BLaER1 (cell line): Measurements from ENCODE around the gene PPM1H.
"Not testable (repeated sequence)": the region's sequence is repeated elsewhere in the genome, so short reads cannot be mapped to it uniquely, and the experiment has no call there.

Experiments used
- H3K27ac ChIP-seq: shearing (Covaris generic); formaldehyde crosslinking; 2 replicates; pipeline ENCODE4 v1.8.1; 2022
- H3K27me3 ChIP-seq: shearing (Covaris generic); formaldehyde crosslinking; 2 replicates; pipeline ENCODE4 v1.8.1; 2022
- H3K36me3 ChIP-seq: shearing (Covaris generic); formaldehyde crosslinking; 2 replicates; pipeline ENCODE4 v1.8.1; 2022
- H3K4me1 ChIP-seq: shearing (Covaris generic); formaldehyde crosslinking; 2 replicates; pipeline ENCODE4 v1.8.1; 2022
- H3K4me2 ChIP-seq: shearing (Covaris generic); formaldehyde crosslinking; 2 replicates; pipeline ENCODE4 v1.8.1; 2022
- H3K4me3 ChIP-seq: shearing (Covaris generic); formaldehyde crosslinking; 2 replicates; pipeline ENCODE4 v1.8.1; 2022
- H3K9ac ChIP-seq: shearing (Covaris generic); formaldehyde crosslinking; 2 replicates; pipeline ENCODE4 v1.8.1; 2022
- H3K9me3 ChIP-seq: shearing (Covaris generic); formaldehyde crosslinking; 2 replicates; pipeline ENCODE4 v1.8.1; 2022
- H4K20me1 ChIP-seq: shearing (Covaris generic); formaldehyde crosslinking; 2 replicates; pipeline ENCODE4 v1.8.1; 2022
- Cebpa-rat ChIP-seq: shearing (Covaris generic); IDR thresholded peaks from 2 replicates; pipeline ENCODE4 v1.8.1; 2022

Gene PPM1H

DNA sequence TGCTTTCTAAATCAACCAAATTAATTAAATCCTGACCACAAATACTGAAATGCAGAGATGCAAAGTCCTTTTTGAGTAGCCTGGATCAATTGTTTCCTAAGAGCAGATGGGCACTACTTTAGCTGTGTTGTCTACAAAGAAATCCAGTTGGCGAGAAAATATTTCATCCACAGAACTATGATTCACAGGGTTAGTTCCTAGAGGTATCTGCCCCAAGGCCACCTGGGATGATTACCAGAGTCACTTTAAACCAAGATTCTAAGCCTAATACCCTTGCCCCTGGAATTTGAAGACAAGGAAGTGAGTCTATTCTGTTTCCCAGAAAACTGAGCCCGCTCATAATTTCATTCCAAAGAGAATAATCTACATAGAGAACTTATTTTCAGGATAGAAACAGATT, 198.4 kb downstream of the PPM1H start:
- Histone ChIP-seq H3K36me3 (peaks cover 4% of the 10 kb centered on the region), H3K9ac (no peak overlapping the region), H3K4me3 (no peak overlapping the region), H3K27me3 (no peaks in the 10 kb centered on the region), H3K9me3 (no peaks in the 10 kb centered on the region), H3K4me2 (no peak overlapping the region), H3K27ac (no peak overlapping the region), H3K4me1 (no peaks in the 10 kb centered on the region), H4K20me1 (no peaks in the 10 kb centered on the region)
- no peak for TF ChIP-seq Cebpa-rat

DNA sequence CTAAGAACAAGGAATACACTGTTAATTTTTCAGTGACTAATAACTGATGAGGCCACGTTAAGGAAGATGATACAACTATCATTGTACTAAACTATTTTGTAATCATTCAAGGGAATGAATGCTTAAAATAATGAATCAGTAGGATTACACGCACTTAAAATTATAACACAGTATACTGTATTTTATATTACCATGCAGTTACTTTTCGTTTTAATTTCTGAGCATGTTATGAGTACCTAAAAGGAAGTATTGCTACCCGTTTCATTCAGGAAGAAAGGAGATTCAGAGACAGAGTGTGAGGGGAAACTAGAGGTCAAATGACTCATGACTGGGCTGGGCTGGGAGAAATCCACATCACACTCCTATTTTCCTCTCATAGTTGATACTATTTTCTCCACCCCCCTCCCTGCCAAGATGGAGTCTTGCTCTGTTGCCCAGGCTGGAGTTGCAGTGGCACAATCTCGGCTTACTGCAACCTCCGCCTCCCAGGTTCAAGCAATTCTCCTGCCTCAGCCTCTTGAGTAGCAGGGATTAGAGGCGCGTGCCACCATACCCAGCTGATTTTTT, 202.0 kb downstream of the PPM1H start:
- Histone ChIP-seq H3K4me3 (no peak overlapping the region), H3K27ac (no peak overlapping the region), H3K27me3 (no peaks in the 10 kb centered on the region), H3K9me3 (no peaks in the 10 kb centered on the region), H3K9ac (no peak overlapping the region), H4K20me1 (no peaks in the 10 kb centered on the region), H3K4me1 (no peaks in the 10 kb centered on the region), H3K36me3 (peaks cover 4% of the 10 kb centered on the region), H3K4me2 (no peak overlapping the region)
- TF ChIP-seq Cebpa-rat = no peak

DNA sequence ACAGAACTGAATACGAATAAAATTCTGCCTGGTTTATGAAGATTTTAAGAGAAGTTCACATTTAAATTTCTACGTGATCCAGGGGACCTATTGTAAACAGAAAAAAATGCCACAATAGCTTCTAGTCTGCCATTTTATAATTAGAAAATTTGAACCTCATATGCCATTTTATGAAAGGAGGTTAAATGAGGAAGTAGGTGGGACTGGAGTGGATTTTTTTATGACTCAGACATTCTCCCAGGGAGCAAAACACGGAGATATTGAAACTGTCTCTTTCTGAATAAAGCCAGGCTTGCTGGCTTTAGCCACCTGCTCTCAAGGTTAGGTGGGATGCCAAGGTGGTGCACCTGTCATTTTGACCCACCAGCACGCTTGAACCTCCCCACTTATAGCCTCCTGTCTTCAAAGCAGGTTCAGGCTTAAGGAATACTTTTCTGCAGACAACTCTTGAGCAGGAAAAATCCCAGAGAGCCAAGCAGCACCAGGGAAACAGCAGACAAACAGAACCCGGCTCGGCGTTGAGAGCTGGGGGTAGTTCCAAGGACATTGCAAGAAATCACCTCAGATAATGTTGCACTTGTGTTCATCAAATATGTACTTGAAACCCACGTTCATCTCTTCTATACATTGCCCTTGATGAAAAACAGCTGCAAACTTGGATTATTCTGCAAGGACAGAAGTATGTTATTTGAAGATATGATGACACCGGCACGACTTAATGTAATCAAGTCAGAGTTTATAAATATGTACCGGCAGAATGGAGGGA, 203.7 kb downstream of the PPM1H start:
- Histone ChIP-seq H3K4me1 (no peaks in the 10 kb centered on the region), H3K27ac (no peak overlapping the region), H4K20me1 (no peaks in the 10 kb centered on the region), H3K4me3 (no peak overlapping the region), H3K36me3 (peaks cover 4% of the 10 kb centered on the region), H3K4me2 (no peak overlapping the region), H3K9me3 (no peaks in the 10 kb centered on the region), H3K27me3 (no peaks in the 10 kb centered on the region), H3K9ac (no peak overlapping the region)
- no peak for TF ChIP-seq Cebpa-rat

DNA sequence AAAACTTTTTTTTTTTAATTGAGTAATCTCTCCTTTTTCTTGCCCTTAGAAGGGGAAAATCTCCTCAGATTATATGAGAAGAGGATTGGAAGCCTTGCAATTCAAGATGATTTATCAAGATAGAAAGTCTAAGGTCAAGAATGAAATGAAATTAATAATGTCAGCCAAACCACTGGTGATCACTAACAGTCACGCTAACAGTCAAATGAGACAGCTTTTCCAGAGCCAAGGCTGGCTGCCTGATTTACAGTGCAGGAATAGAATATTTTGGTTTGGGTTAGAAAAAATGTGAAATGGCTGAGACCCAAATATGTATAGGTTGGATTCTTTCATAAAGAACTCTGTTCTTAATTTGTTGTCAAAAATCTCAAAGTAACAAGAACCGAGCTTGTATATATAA, 204.3 kb downstream of the PPM1H start:
- H3K36me3 ChIP-seq = peaks cover 1% of the 10 kb centered on the region
- no peaks in the 10 kb centered on the region for H4K20me1 ChIP-seq
- no peaks in the 10 kb centered on the region for H3K9me3 ChIP-seq
- no peaks in the 10 kb centered on the region for H3K27me3 ChIP-seq
- TF ChIP-seq Cebpa-rat = no peak
- H3K4me2 ChIP-seq = no peak overlapping the region
- no peak overlapping the region for H3K4me3 ChIP-seq
- H3K4me1 ChIP-seq = no peaks in the 10 kb centered on the region
- no peak overlapping the region for H3K27ac ChIP-seq
- H3K9ac ChIP-seq = no peak overlapping the region

DNA sequence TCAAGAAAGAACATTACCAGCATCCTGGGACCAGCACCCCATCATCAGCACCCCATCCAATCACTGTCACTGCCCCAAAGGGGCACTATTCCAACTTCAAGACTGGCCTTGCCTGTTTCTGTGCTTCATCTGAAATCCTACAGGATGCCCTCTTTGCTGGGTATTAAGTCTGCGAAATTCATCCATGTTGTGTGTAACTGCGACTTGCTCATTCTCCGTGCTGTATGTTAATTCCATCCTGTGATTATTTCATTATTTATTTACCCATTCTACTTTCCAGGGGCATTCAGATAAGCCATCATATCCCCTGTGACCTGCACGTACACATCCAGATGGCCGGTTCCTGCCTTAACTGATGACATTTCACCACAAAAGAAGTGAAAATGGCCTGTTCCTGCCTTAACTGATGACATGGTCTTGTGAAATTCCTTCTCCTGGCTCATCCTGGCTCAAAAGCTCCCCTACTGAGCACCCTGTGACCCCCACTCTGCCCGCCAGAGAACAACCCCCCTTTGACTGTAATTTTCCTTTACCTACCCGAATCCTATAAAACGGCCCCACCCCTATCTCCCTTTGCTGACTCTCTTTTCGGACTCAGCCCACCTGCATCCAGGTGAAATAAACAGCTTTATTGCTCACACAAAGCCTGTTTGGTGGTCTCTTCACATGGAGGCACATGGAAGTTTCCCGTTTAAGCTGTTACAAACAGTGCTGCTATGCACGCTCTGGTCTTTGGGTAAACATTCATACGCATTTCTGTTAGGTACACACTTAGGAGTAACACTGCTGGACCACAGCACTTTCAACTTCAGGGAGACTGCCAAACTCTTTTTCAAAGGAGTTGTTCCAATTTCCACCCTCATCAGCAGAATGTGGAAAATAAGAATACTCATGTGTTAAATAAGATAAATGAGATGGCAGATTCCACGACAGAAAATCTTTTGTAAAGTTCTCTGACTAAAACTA, 205.1 kb downstream of the PPM1H start:
- H3K4me3 ChIP-seq, H3K27me3 ChIP-seq, H4K20me1 ChIP-seq, H3K9me3 ChIP-seq, H3K27ac ChIP-seq, H3K4me2 ChIP-seq, H3K4me1 ChIP-seq, H3K36me3 ChIP-seq, H3K9ac ChIP-seq: not testable (repeated sequence)

DNA sequence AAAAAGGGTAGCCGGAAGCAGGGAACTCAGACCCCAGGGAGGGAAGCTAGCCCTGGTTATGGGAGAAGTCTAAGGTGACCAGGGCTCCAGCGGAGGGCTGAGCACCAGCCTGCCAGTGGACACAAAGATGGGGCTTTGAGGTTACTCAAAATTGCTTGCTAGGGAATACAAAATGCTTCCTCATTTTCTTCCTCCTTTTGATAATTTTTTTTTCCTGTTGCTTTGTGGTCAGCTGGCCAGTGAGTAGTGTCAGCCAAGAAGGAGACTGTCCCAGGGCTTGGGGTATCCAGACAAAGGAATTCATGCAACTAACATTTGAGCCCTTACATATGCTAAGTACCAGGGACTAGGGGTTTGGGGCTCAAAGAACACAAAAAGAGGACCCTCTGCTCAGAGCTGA, 206.2 kb downstream of the PPM1H start:
- Histone ChIP-seq H3K36me3 (no peaks in the 10 kb centered on the region), H3K4me3 (no peak overlapping the region), H4K20me1 (no peaks in the 10 kb centered on the region), H3K4me1 (no peaks in the 10 kb centered on the region), H3K9me3 (no peaks in the 10 kb centered on the region), H3K27me3 (no peaks in the 10 kb centered on the region), H3K9ac (no peak overlapping the region), H3K27ac (no peak overlapping the region), H3K4me2 (no peak overlapping the region)
- no peak for TF ChIP-seq Cebpa-rat

DNA sequence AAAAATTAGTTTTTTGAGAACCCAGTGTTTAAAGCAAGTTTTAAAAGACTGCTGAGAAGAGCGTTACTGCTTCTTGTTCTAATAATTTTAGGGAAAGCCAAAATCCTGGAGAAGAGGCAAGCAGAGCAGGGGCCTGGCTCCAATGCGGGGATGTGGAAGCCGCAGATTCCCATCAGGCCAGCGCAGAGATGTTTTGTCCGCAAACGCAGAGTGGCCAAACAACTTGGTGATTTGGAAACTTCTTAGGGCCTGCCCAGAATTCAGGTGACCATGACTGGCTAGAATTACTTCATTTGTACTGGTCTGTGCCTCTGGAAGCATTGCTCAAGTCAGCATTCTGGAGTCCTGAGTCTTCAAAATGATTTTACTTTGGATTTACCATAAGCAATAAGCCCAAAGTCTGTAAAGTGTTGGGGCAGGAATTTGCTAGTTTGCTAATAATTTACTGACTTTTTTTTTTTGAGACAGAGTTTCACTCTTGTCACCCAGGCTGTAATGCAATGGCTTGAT, 208.4 kb downstream of the PPM1H start:
- H3K9me3 ChIP-seq = no peaks in the 10 kb centered on the region
- H3K27ac ChIP-seq = no peak overlapping the region
- H3K4me2 ChIP-seq = no peak overlapping the region
- no peaks in the 10 kb centered on the region for H4K20me1 ChIP-seq
- TF ChIP-seq Cebpa-rat = no peak
- H3K27me3 ChIP-seq = no peaks in the 10 kb centered on the region
- no peaks in the 10 kb centered on the region for H3K36me3 ChIP-seq
- H3K9ac ChIP-seq = no peak overlapping the region
- H3K4me1 ChIP-seq = no peaks in the 10 kb centered on the region
- H3K4me3 ChIP-seq = no peak overlapping the region

DNA sequence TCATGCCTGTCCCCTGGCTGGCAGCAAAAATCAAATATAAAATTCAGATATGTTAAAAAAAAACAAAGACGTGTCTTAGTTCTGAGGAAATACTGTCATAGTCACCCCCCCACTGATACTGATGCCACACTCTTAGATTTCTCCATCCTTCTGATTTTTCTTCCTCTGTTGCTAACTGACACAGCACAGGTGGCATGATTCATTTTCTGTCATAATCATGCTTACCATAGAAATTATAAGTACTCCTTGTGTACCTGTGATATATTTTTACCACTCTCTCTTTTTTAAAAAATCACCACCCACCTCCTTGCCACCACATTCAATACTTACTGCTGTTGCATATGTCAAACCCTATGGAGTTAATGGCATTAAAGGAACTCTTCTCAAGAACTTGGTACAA, 209.2 kb downstream of the PPM1H start:
- Histone ChIP-seq H3K27me3 (no peaks in the 10 kb centered on the region), H3K36me3 (no peaks in the 10 kb centered on the region), H3K9me3 (no peaks in the 10 kb centered on the region), H3K27ac (no peak overlapping the region), H4K20me1 (no peaks in the 10 kb centered on the region), H3K4me3 (no peak overlapping the region), H3K4me2 (no peak overlapping the region), H3K9ac (no peak overlapping the region), H3K4me1 (no peaks in the 10 kb centered on the region)
- no peak for TF ChIP-seq Cebpa-rat

DNA sequence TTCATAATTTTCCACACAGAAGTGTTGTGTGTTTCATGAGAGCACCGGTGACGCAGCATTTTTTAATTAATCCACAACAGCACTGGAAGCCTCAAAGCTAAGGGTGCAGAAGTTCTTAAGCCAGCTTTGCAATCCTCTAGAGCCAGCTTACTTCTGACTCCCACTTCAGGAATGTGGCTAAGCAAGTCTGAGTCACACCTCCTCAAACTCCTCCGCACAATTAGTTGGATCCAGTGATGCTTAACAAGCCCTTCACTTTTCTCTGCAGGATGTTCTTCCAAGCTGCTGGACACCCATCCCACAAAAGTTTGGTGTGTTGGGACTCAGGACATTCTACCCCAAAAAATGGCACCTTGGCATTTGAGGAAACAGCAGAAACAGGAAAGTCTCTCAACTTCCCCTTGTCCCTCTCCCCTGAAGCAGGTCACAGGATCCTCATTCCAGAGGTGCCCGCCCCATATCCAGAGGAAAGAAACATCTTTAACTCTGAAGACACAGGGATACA, 210.0 kb downstream of the PPM1H start:
- H3K4me3 ChIP-seq = no peak overlapping the region
- no peak overlapping the region for H3K27ac ChIP-seq

DNA sequence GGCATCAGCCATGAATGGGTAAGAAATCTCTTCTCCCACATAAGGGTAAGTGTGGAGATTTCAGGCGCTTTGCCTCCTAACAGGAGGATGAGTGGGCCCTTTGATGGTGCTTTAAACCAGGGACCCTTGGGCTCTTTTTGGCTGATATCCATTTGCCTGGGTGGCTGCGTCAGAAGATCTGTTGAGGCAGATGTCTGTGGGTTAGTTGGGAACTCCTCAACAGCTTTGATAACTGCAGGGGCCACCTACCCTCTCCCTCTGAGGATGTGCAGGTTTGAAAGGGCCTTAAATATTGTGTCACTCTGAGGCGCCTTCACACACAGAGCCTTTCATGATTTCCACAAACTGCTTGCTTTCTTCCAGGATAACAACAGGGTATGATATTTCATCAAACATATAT, 210.7 kb downstream of the PPM1H start:
- Histone ChIP-seq H3K27ac (no peak overlapping the region), H3K4me2 (no peak overlapping the region), H3K4me3 (no peak overlapping the region), H3K4me1 (0 out of 2 replicates have a peak, but pooled peaks cover under 1% of the 10 kb centered on the region), H3K9me3 (no peaks in the 10 kb centered on the region), H3K27me3 (no peaks in the 10 kb centered on the region), H3K36me3 (0 out of 2 replicates have a peak, but pooled peaks cover 4% of the 10 kb centered on the region), H4K20me1 (no peaks in the 10 kb centered on the region), H3K9ac (no peak overlapping the region)
- TF ChIP-seq Cebpa-rat = no peak

More for the DNA sequence above, 210.0 kb downstream of the PPM1H start:
- no peak for TF ChIP-seq Cebpa-rat
- 0 out of 2 replicates have a peak, but pooled peaks cover under 1% of the 10 kb centered on the region for H3K36me3 ChIP-seq
- no peaks in the 10 kb centered on the region for H3K4me1 ChIP-seq
- H3K9ac ChIP-seq = no peak overlapping the region
- H3K9me3 ChIP-seq = no peaks in the 10 kb centered on the region
- H4K20me1 ChIP-seq = no peaks in the 10 kb centered on the region
- H3K4me2 ChIP-seq = no peak overlapping the region
- H3K27me3 ChIP-seq = no peaks in the 10 kb centered on the region
